ENCODE data around the gene FEN1.

The FEN1 gene

GRCh38 chr11:61828629-61829407 lies 36.1 kb downstream of the FEN1 start:
- Histone ChIP-seq H3K27ac (peak overlapping the region; percentile 96), H3K27me3 (ENCODE audit: insufficient read depth, low read depth, severe bottlenecking) (no peaks in the 10 kb centered on the region), H3K36me3 (peaks cover 44% of the 10 kb centered on the region), H3K9me3 (ENCODE audit: severe bottlenecking) (no peaks in the 10 kb centered on the region), H3K4me3 (ENCODE audit: low read depth, low read length) (peak overlapping the region; percentile 70)
- DNase-seq, result peak; percentile 81
- TF ChIP-seq CTCF (IDR thresholded peaks at IDR 0.05; ENCODE audit: low read depth, low read length), result peak; percentile 63

GRCh38 chr11:61829806-61830205 lies 37.1 kb downstream of the FEN1 start:
- Histone ChIP-seq H3K4me3 (ENCODE audit: low read depth, low read length) (peak overlapping the region; percentile 70), H3K36me3 (peaks cover 44% of the 10 kb centered on the region), H3K9me3 (ENCODE audit: severe bottlenecking) (no peaks in the 10 kb centered on the region), H3K27ac (peak overlapping the region; percentile 96), H3K27me3 (ENCODE audit: insufficient read depth, low read depth, severe bottlenecking) (no peaks in the 10 kb centered on the region)
- no peak for TF ChIP-seq CTCF (IDR thresholded peaks at IDR 0.05; ENCODE audit: low read depth, low read length)
- peak; percentile 32 for DNase-seq

- peak overlapping the region; percentile 70 for H3K4me3 ChIP-seq (ENCODE audit: low read depth, low read length)
- H3K27ac ChIP-seq, result no peak overlapping the region; the same call in 1 of the 2 replicates
- no peaks in the 10 kb centered on the region for H3K27me3 ChIP-seq (ENCODE audit: insufficient read depth, low read depth, severe bottlenecking)
- no peaks in the 10 kb centered on the region for H3K9me3 ChIP-seq (ENCODE audit: severe bottlenecking)
- TF ChIP-seq CTCF (IDR thresholded peaks at IDR 0.05; ENCODE audit: low read depth, low read length), result no peak
- DNase-seq, result no peak
- peaks cover 44% of the 10 kb centered on the region for H3K36me3 ChIP-seq
Observed at GRCh38 chr11:61830237-61831105, 37.8 kb downstream of the FEN1 start.

- Histone ChIP-seq H3K36me3 (peaks cover 50% of the 10 kb centered on the region), H3K27ac (no peak overlapping the region), H3K4me3 (ENCODE audit: low read depth, low read length) (no peak overlapping the region), H3K9me3 (ENCODE audit: severe bottlenecking) (no peaks in the 10 kb centered on the region), H3K27me3 (ENCODE audit: insufficient read depth, low read depth, severe bottlenecking) (no peaks in the 10 kb centered on the region)
- DNase-seq, result no peak
- no peak for TF ChIP-seq CTCF (IDR thresholded peaks at IDR 0.05; ENCODE audit: low read depth, low read length)
Observed at GRCh38 chr11:61832207-61832606, 39.5 kb downstream of the FEN1 start.

GRCh38 chr11:61832754-61833153 lies 40.0 kb downstream of the FEN1 start:
- H3K27me3 ChIP-seq (ENCODE audit: insufficient read depth, low read depth, severe bottlenecking), result no peaks in the 10 kb centered on the region
- H3K27ac ChIP-seq, result no peak overlapping the region
- no peaks in the 10 kb centered on the region for H3K9me3 ChIP-seq (ENCODE audit: severe bottlenecking)
- H3K36me3 ChIP-seq, result peaks cover 56% of the 10 kb centered on the region
- no peak overlapping the region for H3K4me3 ChIP-seq (ENCODE audit: low read depth, low read length)
- no peak for TF ChIP-seq CTCF (IDR thresholded peaks at IDR 0.05; ENCODE audit: low read depth, low read length)
- no peak for DNase-seq

Measured in WERI-Rb-1 (cell line).